Amniotic stem cell (primary cell): ENCODE data around the gene LEUTX.
A peak's percentile ranks its signal among the peaks of the same experiment; 100 is the strongest.

Experiments used
- DNase-seq: peaks from one replicate; lab custom pipeline; 2025; lab: John Stamatoyannopoulos, UW

Gene LEUTX

GRCh38 chr19:39824143-39825092, 45.8 kb downstream of the LEUTX start:
- peak; percentile 86 for DNase-seq

GRCh38 chr19:39825093-39825463, 46.4 kb downstream of the LEUTX start:
- DNase-seq: no peak

- DNase-seq: no peak
Measured at GRCh38 chr19:39825531-39826076, 47.0 kb downstream of the LEUTX start.

- DNase-seq: no peak
Measured at GRCh38 chr19:39826311-39826945, 47.8 kb downstream of the LEUTX start.

- no peak for DNase-seq
Measured at GRCh38 chr19:39827216-39827615, 48.6 kb downstream of the LEUTX start.

GRCh38 chr19:39828015-39828653, 49.5 kb downstream of the LEUTX start:
- DNase-seq: no peak

GRCh38 chr19:39828654-39829032, 50.0 kb downstream of the LEUTX start:
- DNase-seq: no peak

- DNase-seq: no peak
Measured at GRCh38 chr19:39829702-39830275, 51.1 kb downstream of the LEUTX start.

- DNase-seq: no peak
Measured at GRCh38 chr19:39830406-39830805, 51.8 kb downstream of the LEUTX start.

- no peak for DNase-seq
Measured at GRCh38 chr19:39830847-39831246, 52.2 kb downstream of the LEUTX start.

GRCh38 chr19:39831679-39832078, 53.0 kb downstream of the LEUTX start:
- no peak for DNase-seq

GRCh38 chr19:39832341-39833083, 53.9 kb downstream of the LEUTX start:
- DNase-seq: no peak

GRCh38 chr19:39833160-39833463, 54.5 kb downstream of the LEUTX start:
- no peak for DNase-seq

- DNase-seq: peak; percentile 89
Measured at GRCh38 chr19:39833464-39834286, 55.0 kb downstream of the LEUTX start, which contains the start of gene DYRK1B. Gene DYRK1B, minus strand, starts transcription at chr19:39834162. Its CDS starts 2,295 bp downstream, at chr19:39831867.

- DNase-seq: no peak
Measured at GRCh38 chr19:39834287-39834841, 55.7 kb downstream of the LEUTX start.
